Fibroblast of the aortic adventitia (primary cell): ENCODE measurements around the gene PNPLA7. TPM values are rescaled to one million over a fixed set of nuclear protein-coding genes. Genes with fewer than 3 reads are reported as not detected.
"Not testable (repeated sequence)": the region's sequence is repeated elsewhere in the genome, so short reads cannot be mapped to it uniquely, and the experiment has no call there.

Source experiments
- DNase-seq: peaks from one replicate; pipeline ENCODE4 v3.0.0-alpha.2; 2010; ENCODE audit warnings: low read depth
- H3K4me3 ChIP-seq: 2 replicates; pipeline ENCODE4 v1.5.1; 2011; ENCODE audit warnings: low read depth, mild to moderate bottlenecking, control low read depth, low read length, moderate library complexity
- total RNA-seq: library from RNA; depleted of rRNA; stranded (reverse); fragments of >200 nt; gene quantifications from 2 replicates; pipeline ENCODE4 v1.2.3, GENCODE V29; 2012; ENCODE audit warnings: low replicate concordance
- TF ChIP-seq, protein P1 (sequence below): IDR thresholded peaks from 2 replicates; pipeline ENCODE4 v1.5.1; 2011; ENCODE audit warnings: mild to moderate bottlenecking, low read length, control low read depth, inconsistent platforms; ENCODE audit not compliant: insufficient read depth

PNPLA7 gene
- total RNA-seq, 1 donor = 0.81 TPM

DNA sequence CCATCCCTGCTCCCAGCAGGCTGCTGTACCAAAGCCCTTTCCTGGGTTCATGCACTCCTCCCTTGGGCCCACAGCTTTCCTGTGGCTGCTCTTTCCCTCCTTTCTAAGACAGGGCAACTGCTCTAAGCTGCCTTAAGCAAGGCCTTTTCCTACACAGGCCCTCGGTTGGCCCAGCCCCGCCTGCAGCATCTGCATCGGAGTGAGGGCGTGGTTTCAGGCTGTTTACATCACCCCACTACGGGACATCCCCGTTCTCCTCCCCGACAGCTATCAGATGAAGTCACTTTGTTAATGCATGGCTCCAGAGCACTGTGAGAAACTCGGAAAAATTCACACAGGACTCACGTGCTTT, 25.1 kb upstream of the PNPLA7 start:
- H3K4me3 ChIP-seq = no peak overlapping the region
- DNase-seq = no peak
- TF ChIP-seq, protein P1, sequence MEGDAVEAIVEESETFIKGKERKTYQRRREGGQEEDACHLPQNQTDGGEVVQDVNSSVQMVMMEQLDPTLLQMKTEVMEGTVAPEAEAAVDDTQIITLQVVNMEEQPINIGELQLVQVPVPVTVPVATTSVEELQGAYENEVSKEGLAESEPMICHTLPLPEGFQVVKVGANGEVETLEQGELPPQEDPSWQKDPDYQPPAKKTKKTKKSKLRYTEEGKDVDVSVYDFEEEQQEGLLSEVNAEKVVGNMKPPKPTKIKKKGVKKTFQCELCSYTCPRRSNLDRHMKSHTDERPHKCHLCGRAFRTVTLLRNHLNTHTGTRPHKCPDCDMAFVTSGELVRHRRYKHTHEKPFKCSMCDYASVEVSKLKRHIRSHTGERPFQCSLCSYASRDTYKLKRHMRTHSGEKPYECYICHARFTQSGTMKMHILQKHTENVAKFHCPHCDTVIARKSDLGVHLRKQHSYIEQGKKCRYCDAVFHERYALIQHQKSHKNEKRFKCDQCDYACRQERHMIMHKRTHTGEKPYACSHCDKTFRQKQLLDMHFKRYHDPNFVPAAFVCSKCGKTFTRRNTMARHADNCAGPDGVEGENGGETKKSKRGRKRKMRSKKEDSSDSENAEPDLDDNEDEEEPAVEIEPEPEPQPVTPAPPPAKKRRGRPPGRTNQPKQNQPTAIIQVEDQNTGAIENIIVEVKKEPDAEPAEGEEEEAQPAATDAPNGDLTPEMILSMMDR = no peak

DNA sequence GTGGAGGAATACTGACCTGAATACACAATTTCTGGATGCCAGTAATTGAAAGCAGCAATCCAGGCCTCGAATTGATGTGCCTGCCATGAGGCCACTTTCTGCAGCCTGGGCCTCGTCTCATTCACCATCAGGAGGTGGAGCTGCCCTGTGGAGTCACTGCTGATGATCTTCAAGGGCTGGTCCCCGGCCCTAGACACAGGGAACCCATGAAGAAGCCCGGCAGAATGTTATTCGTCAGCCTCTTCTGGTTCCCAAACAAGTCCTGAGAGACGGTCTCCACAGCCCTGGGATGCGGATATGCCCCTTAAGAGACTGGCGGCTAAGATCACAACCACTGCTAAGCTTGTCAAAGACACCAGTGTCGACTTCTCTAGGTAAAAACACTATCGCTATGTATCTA, 24.0 kb upstream of the PNPLA7 start:
- no peak for DNase-seq
- H3K4me3 ChIP-seq = no peak overlapping the region
- TF ChIP-seq, protein P1 = no peak

- DNase-seq = no peak
- TF ChIP-seq, protein P1 = no peak
- H3K4me3 ChIP-seq = no peak overlapping the region
These were observed 20.4 kb upstream of the PNPLA7 start for GRCh38 chr9:137570566-137570965.

- no peak for DNase-seq
- TF ChIP-seq, protein P1 = no peak
- H3K4me3 ChIP-seq = no peak overlapping the region
These were observed 19.5 kb upstream of the PNPLA7 start for GRCh38 chr9:137569609-137570203.

DNA sequence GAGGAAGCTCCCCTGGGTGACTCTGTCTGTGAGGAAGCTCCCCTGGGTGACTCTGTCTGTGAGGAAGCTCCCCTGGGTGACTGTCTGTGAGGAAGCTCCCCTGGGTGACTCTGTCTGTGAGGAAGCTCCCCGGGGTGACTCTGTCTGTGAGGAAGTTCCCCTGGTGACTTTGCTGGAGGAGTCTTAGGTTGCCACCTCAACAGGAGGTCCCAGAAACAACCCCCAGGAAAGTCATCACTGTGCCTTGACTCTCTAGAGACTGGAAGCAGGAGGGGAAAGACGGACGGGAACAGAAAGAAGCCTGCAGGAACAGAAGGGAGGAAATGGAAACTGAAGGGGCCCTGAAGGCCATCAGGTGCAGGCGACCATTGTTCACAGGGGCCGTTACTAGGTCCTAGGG, 18.2 kb upstream of the PNPLA7 start:
- DNase-seq, H3K4me3 ChIP-seq: not testable (repeated sequence)

- TF ChIP-seq, protein P1 = no peak
These were observed 14.7 kb upstream of the PNPLA7 start for GRCh38 chr9:137564817-137565411.

GRCh38 chr9:137564134-137564533, 13.9 kb upstream of the PNPLA7 start:
- H3K4me3 ChIP-seq = no peak overlapping the region
- no peak for DNase-seq
- TF ChIP-seq, protein P1 = no peak

More at GRCh38 chr9:137564817-137565411, 14.7 kb upstream of the PNPLA7 start:
- H3K4me3 ChIP-seq = no peak overlapping the region
- no peak for DNase-seq
